GM19452 (cell line): ENCODE data around the gene KDM1A.
"Not testable (repeated sequence)": the region's sequence is repeated elsewhere in the genome, so short reads cannot be mapped to it uniquely, and the experiment has no call there.

ENCODE experiments used
- ATAC-seq: cut with Tn5 transposase; IDR thresholded peaks from one replicate; pipeline ENCODE4 v1.9.1; 2021; ENCODE audit not compliant: unreplicated experiment

KDM1A gene

DNA sequence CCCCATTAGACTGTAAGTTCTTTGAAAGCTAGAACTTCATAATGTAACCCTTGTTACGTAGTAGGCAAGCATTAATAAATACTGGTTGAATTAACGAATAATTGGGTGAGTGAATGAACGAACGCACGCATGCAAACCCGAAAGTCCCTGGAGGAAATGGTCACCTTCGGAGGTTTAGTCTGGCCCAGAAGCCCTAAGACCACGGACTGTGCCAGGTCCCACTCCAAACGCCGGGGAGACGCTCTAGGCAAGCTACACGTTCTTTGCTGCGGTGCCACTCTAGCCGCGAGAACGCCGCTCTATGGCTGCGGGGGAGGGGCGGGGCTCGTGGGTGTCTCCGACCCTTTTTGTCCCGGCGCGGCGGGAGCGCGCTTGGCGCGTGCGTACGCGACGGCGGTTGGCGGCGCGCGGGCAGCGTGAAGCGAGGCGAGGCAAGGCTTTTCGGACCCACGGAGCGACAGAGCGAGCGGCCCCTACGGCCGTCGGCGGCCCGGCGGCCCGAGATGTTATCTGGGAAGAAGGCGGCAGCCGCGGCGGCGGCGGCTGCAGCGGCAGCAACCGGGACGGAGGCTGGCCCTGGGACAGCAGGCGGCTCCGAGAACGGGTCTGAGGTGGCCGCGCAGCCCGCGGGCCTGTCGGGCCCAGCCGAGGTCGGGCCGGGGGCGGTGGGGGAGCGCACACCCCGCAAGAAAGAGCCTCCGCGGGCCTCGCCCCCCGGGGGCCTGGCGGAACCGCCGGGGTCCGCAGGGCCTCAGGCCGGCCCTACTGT is at the start of gene KDM1A:
Gene KDM1A (plus strand): TSS at position 375 of the 769 bp plus-strand sequence. CDS start 129 bp downstream, at position 504.
- ATAC-seq, result peak; percentile 92

DNA sequence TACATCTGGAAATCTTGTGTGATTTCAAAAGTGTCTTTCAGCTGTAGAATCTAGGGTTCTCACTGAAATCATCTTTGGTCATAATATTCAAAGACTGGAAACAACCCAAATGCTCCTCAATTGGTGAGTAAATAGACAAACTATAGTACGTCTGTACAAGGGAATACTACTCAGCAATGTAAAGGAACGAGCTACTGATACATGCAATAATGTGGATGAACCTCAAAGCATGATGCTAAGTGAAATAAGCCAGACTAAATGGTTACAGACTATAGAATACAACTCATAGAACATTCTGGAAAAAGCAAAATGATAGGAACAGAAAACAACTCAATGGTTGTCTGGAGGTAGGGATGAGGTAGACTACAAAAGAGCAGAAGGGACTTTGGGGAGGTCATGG is 49.2 kb upstream of the KDM1A start:
- ATAC-seq, result no peak

DNA sequence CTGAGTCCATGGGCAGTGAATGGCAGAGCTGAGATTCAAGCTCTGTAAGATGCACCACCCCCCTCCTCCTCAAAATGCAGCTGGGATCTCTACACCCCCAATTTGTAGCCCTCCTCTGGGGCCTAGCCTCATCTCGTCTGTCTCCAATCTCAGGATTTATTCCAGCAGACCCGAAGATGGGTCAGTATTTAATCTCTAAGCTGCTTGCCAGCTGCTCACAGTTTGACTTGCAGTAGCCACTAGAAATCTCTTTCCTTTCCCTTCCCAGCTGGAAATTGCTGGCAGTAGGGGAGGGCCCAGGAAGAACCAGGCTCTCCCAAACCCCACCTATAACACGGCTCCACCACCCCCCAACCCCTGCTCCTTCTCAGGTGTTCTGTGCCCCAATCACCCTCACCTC is 48.1 kb upstream of the KDM1A start:
- no peak for ATAC-seq

DNA sequence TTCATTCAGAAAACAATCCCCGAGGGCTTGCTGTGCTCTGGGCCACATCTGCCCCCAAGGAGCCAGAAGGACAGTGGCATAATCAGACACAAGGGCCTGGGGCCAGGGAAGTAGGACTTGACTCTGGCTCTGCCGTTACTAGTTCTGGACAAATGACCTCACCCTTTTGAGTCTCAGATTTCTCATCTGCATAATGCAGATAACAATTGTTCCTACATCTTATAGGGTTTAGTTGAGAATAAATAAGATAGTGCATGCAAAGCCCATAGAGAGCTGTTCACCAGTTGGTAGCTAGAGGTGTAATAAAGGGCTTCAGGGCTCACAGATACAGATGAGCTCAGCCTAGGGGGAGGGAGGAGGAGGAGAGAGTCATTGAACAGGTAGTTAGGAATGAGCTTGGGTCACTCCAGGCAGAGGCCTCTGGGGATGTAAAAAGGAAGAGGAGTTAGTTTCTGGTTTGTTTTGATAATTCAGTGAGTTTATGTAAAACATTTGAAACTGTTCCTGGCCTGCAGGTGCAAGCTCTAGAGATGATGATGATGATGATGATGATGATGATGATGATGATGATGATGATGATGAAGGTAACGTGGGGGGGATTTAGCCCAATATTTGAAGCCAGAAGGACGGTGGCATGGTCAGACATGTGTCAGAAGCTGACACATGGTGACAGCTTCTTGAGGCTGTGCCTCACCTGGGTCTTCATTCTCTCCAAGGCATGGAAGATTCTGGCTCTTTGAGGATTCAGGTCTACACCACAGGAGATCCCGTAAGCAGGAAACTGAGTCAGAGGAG is 47.5 kb upstream of the KDM1A start:
- ATAC-seq, result no peak

DNA sequence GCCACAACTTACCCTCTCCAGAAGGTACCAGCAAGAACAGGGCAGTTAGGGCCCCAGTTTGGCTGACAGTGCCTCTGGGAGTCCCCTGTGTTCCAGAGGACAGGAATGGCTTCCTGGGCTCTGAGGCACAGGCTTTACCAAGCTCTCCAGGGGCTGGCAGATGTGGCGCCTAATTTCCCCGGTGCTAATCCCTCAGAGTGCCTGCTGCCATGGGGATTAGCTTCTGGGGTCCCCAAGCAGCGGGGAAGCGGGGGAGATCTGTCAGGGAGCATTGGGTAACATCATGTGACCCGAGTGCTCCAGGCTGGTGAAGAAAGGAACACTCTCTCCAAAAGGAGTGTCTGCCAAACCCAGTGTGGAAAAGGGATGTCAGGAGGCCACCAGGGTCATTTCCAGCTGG is 46.5 kb upstream of the KDM1A start, which contains the start of gene LACTBL1:
Gene LACTBL1 (minus strand): TSS at position 107 of the 400 bp plus-strand sequence. CDS start 550 bp downstream, outside the sequence.
- no peak for ATAC-seq

DNA sequence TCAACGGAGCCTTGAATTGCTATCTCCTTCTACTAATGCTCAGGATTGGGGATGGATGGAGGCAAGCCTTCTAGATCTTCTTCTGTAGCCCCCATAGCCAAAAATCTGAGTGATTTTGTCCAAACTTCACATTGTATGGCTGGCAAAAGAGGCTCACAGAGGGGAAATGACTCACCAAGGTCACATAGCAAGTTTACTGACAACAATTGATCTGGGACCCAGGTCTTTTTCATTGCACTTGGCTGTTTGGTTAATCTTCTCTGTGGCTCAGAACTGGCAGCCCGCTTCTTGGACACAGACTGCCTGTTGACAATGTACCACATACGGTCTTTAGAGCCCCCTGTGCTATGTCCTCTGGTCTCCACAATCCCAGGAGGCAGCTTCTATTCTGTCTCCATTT is 43.6 kb upstream of the KDM1A start:
- ATAC-seq, result no peak

DNA sequence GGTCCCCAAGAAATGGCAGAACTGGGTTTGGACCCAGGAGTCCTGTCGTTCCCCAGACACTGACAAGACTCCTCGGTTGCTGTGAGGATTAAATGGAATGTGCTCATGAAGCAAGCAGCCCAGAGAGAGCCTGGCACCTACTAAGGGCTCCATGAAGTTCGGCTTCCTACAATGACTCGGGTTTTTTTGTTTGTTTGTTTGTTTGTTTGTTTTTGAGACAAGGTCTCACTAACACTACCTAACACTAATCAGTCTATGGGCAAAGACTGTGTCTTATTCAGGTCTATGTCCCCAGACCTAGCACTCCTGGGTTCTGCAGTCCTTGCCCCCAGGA is 43.2 kb upstream of the KDM1A start:
- ATAC-seq, result no peak

DNA sequence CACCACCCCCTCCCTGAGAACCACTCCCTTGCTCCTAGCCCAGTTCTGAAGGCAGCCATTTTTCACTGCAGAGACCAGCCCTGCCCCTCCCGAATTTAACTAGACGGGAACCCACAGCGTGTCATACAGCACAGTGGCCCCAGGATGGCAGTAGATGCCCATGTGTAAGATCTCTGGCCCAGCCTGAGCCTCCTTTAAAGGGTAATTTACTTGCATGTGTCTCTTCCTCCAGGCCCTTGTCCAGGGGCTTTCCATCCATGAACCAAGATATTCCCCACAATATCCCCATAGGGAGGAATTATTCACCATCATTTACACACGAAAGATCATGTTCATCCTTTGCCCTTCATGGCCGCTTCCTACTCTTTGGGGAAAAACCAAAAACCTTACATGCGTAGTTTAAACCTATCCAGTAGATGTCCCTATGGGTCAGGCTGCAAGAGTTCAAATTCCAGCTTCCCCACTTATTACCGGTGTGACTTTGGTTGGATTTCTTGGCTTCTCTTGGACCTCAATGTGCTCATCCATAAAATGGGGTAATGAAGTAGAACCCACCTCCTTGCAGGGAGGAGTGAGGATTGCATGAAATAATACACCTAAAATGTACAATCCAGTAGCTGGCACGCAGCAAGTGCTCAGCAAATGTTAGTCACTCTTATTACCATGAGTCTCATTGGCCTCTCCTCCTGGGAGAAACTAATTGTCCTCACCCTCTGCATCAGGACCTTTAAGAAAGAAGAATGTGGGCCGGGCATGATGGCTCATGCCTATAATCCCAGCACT is 42.6 kb upstream of the KDM1A start:
- ATAC-seq, result no peak

DNA sequence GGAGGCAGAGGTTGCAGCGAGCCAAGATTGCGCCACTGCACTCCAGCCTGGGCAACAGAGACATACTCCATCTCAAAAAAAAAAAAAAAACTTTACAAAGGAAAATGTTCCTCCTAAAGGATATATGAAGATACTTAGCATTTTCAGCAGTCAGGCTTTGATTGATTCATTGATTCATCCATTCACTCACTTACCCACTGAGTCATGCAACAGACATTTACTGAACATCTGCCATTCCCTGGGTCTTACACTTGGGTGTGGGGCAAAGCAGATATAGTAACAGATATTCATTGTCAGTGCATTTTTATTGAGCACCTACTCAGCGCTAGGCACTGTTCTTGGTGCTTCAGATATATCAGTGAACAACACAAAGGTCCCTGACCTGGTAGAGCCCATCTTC is 41.0 kb upstream of the KDM1A start:
- no peak for ATAC-seq

DNA sequence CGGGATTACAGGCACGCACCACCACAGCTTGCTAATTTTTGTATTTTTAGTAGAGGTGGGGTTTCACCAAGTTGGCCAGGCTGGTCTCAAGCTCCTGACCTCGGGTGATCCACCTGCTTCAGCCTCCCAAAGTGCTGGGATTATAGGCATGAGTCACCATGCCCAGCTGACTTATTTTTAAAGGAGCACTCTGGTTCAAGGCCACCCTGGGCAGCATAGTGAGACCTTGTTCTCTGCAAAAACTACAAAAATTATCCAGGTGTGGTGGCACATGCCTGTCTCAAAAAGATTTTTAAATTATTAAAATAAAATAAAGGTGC is 38.8 kb upstream of the KDM1A start:
- not testable (repeated sequence) for ATAC-seq

DNA sequence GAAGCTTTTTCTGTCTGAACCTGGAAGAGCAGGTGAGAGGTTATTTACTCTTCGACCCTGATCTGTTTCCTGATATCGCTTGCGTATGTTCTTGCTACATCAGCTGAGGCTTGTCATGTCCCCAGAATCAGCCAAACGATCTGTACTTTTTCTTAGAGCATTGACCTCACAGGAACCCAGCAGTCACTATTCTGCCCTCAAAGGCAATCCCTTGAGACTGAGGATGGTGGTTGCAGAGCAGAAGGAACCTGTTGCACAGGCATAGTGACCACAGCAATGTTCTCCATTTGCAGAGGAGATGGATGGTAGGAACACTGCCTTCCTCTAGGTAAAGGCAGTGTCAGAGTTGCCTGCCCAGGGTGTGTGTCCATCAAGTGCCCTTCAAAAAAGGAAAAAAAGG is 35.3 kb upstream of the KDM1A start:
- no peak for ATAC-seq

DNA sequence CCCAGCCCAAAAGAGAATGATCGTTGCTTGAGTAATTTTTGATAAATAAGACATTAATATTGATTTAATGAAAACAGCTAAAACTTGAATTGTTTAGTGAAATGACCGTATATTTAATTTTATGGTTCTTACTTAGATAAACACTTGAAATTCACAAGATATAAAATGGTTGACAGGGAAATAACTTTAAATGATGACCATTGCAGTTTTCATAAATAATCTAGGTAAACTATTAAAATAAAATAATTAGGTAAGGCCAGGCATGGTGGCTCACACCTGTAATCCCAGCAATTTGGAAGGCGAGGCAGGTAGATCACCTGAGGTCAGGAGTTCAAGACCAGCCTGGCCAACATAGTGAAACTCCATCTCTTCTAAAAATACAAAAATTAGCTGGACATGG is 26.9 kb upstream of the KDM1A start:
- not testable (repeated sequence) for ATAC-seq

DNA sequence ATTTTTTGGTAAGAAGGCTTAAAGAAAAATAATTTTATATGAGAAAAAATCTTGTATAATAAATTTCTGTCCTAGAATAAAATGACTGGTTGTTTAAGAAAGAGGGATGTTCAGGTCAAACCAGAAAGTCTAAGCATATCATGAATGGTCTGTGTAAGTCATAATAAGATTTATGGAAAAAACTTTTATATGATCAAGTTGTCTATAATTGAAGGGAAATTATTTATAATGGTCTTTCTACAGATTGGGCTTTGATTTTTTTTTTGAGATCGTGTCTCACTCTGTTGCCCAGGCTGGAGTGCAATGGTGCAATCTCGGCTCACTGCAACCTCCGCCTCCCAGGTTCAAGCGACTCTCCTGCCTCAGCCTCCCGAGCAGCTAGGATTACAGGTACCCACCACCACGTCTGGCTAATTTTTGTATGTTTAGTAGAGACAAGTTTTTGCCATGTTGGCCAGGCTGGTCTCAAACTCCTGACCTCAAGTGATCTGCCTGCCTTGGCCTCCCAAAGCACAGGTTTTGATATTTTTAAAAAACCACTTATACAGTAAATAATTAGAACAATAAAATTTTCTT is 26.0 kb upstream of the KDM1A start:
- ATAC-seq, result not testable (repeated sequence)

DNA sequence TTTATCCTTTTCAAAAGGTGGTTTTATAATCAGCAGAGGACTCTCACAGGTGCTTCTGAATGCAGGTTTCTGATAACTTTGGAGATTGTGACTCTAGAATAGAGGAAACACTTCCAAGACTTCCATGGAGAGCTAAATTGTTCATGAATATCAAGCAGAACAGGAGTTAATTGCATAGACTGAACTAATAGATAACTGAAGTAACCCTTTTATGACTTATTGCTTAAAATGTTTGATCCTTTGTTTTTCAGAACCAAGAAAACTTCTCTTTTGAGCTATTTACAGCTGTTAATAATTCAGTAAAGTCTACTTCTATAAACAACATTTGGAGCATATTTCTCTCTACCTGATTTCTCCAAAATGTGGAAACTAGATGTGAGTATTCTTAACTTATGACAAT is 23.5 kb upstream of the KDM1A start:
- no peak for ATAC-seq

DNA sequence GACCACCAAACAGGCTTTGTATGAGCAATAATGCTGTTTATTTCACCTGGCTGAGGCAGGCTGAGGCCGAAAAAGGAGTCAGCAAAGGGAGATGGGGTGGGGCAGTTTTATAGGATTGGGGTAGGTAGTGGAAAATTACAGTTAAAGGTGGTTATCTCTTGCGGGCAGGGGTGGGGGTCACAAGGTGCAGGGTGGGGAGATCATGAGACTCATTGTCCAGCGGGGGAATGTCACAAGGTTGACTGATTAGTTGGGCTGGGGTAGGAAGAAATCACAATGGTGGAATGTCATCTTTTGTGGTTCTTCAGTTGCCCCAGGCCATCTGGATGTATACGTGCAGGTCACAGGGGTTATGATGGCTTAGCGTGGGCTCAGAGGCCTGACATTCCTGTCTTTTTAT is 21.7 kb upstream of the KDM1A start:
- not testable (repeated sequence) for ATAC-seq

DNA sequence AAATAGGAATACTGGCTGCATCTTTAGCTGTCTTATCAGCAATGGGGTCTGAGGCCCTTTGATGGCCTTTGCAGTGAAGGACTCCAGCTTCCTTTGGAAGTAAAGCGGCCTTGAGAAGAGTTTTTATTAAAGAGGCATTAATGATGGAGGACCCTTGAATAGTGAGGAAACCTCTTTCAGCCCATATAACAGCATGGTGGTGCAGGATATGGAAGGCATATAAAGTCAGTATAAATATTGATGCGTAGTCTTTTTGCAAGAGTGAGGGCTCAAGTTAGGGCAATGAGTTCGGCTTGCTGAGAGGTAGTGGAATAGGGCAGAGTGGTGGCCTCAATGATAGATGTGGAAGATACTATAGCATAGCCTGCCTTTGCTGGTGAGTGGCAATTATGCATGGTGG is 19.1 kb upstream of the KDM1A start:
- ATAC-seq, result not testable (repeated sequence)

DNA sequence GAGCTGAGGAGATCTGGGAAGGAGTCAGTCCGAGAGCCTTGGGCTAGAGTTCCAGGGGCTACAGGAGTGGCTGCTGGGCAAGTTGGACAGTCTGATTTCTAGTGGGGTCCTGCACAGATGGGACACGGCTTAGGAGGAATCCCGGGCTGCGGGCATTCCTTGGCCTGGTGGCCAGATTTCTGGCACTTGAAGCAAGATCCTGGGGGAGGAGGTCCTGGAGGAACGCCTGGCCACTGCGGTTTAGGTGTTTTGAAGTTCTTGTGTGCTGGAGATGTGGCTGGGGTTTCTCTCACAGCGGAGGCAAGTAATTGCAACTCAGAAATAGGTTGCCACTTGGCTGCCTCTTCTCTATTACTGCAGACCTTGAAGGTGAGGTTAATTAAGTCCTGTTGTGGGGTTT is 17.1 kb upstream of the KDM1A start:
- ATAC-seq, result not testable (repeated sequence)

DNA sequence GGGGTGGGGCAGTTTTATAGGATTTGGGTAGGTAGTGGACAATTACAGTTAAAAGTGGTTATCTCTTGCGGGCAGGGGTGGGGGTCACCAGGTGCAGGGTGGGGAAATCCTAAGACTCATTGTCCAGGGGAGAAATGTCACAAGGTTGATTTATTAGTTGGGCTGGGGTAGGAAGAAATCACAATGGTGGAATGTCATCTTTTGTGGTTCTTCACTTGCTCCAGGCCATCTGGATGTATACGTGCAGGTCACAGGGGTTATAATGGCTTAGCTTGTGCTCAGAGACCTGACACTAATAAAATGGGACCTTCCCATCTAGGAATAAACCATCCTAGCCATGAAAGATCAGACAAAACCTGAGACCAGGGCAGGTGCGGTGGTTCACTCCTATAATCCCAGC is 15.2 kb upstream of the KDM1A start:
- no peak for ATAC-seq

DNA sequence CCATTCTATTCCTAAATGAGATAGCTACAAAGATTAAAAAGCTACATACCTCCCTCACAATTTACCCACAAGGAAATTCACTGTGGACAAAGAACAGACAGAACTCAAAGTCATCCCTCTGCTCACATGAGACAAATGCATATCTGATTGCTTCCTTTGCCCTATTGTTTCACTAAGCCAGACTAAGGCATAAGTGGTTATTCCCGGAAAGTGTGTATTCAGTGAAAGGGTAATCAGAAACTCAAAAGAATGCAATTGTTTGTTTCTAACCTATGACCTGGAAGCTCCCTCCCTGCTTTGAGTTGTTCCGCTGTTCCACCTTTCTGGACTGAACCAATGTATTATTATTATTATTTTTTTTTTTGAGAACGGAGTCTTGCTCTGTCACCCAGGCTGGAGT is 14.5 kb upstream of the KDM1A start:
- ATAC-seq, result not testable (repeated sequence)

DNA sequence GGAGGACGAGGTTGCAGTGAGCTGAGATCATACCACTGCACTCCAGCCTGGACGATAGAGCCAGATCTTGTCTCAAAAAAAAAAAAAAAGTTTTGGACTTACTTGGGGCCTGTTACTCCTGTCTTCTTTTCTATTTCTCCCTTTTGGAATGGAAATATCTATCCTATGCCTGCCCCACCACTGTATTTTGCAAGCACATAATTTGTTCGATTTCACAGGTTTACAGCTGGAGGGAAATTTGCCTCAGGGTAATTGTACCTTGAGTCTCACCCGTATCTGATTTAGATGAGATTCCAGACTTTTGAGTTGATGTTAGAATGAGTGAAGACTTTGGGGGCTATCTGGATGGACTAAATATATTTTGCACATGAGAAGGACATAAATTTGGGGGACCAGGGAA is 12.2 kb upstream of the KDM1A start:
- ATAC-seq, result no peak

DNA sequence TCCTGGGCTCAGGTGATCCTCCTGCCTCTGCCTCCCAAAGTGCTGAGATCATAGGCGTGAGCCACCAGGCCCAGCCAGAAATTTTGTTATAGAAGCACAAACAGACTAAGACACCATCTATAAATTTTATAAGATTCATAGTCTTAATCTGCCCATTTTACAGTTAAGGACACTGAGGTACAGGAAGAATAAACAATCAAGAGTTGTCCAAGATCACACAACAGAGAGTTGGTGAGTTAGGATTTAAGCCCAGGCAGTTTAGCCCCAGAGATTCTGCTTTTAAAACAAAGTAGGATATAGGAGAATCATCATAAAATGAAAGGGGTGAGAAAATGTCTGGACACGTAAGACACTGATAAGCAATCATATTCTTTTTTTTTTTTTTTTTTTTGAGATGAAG is 10.4 kb upstream of the KDM1A start:
- ATAC-seq, result no peak
